KOPT-K1 (cell line): ENCODE measurements around the gene TIAM1.
"Not testable (repeated sequence)": the region's sequence is repeated elsewhere in the genome, so short reads cannot be mapped to it uniquely, and the experiment has no call there.

Source experiments
- H3K27ac ChIP-seq: fragments of 200-600 bp; sonication (generic); 2 replicates; pipeline ENCODE4 v1.5.1; 2016; ENCODE audit warnings: antibody characterized with exemption, mild to moderate bottlenecking, low read depth, low read length; ENCODE audit not compliant: poor library complexity, severe bottlenecking
- H3K36me3 ChIP-seq: fragments of 200-600 bp; sonication (generic); 2 replicates; pipeline ENCODE4 v1.5.1; 2017; ENCODE audit warnings: antibody characterized with exemption, mild to moderate bottlenecking, low read length, moderate library complexity; ENCODE audit not compliant: insufficient read depth
- H3K9me3 ChIP-seq: fragments of 200-600 bp; sonication (generic); 2 replicates; pipeline ENCODE4 v1.5.1; 2017; ENCODE audit warnings: antibody characterized with exemption, low read length, mild to moderate bottlenecking; ENCODE audit not compliant: insufficient read depth, poor library complexity, severe bottlenecking

The TIAM1 gene

GRCh38 chr21:31248598-31248997 is 95.5 kb downstream of the TIAM1 start:
- Histone ChIP-seq H3K9me3 (peaks cover 11% of the 10 kb centered on the region), H3K36me3 (peaks cover 5% of the 10 kb centered on the region; the same call in 1 of the 2 replicates), H3K27ac (no peak overlapping the region)

- no peak overlapping the region for H3K27ac ChIP-seq
- H3K9me3 ChIP-seq = peaks cover 42% of the 10 kb centered on the region
- H3K36me3 ChIP-seq = peaks cover 10% of the 10 kb centered on the region; the same call in 1 of the 2 replicates
Observed at GRCh38 chr21:31243611-31244010, 100.5 kb downstream of the TIAM1 start.

GRCh38 chr21:31236528-31236927 is 107.5 kb downstream of the TIAM1 start:
- H3K36me3 ChIP-seq = peaks cover 5% of the 10 kb centered on the region; the same call in 1 of the 2 replicates
- no peak overlapping the region for H3K27ac ChIP-seq
- H3K9me3 ChIP-seq = peaks cover 18% of the 10 kb centered on the region

- peaks cover 12% of the 10 kb centered on the region for H3K9me3 ChIP-seq
- peaks cover 5% of the 10 kb centered on the region; the same call in 1 of the 2 replicates for H3K36me3 ChIP-seq
- H3K27ac ChIP-seq = no peak overlapping the region
Observed at GRCh38 chr21:31235671-31236450, 108.2 kb downstream of the TIAM1 start.

- Histone ChIP-seq H3K36me3 (no peaks in the 10 kb centered on the region), H3K9me3 (peaks cover 3% of the 10 kb centered on the region), H3K27ac (no peak overlapping the region)
Observed at GRCh38 chr21:31234936-31235335, 109.1 kb downstream of the TIAM1 start.

- no peak overlapping the region for H3K27ac ChIP-seq
- no peaks in the 10 kb centered on the region for H3K36me3 ChIP-seq
- H3K9me3 ChIP-seq = no peaks in the 10 kb centered on the region
Observed at GRCh38 chr21:31233711-31234110, 110.3 kb downstream of the TIAM1 start.

GRCh38 chr21:31232344-31232743 is 111.7 kb downstream of the TIAM1 start:
- no peaks in the 10 kb centered on the region for H3K9me3 ChIP-seq
- H3K27ac ChIP-seq = no peak overlapping the region
- no peaks in the 10 kb centered on the region for H3K36me3 ChIP-seq

- Histone ChIP-seq H3K36me3 (no peaks in the 10 kb centered on the region), H3K9me3 (no peaks in the 10 kb centered on the region), H3K27ac (no peak overlapping the region)
Observed at GRCh38 chr21:31230937-31231336, 113.1 kb downstream of the TIAM1 start.

- not testable (repeated sequence) for H3K27ac ChIP-seq, H3K9me3 ChIP-seq, H3K36me3 ChIP-seq
Observed at GRCh38 chr21:31228723-31229122, 115.3 kb downstream of the TIAM1 start.

- Histone ChIP-seq H3K36me3 (no peaks in the 10 kb centered on the region), H3K27ac (no peak overlapping the region), H3K9me3 (no peaks in the 10 kb centered on the region)
Observed at GRCh38 chr21:31225713-31226112, 118.3 kb downstream of the TIAM1 start.

- Histone ChIP-seq H3K27ac (no peak overlapping the region), H3K36me3 (no peaks in the 10 kb centered on the region), H3K9me3 (no peaks in the 10 kb centered on the region)
Observed at GRCh38 chr21:31222142-31222541, 121.9 kb downstream of the TIAM1 start.

GRCh38 chr21:31221043-31221442 is 123.0 kb downstream of the TIAM1 start:
- Histone ChIP-seq H3K9me3 (no peaks in the 10 kb centered on the region), H3K27ac (no peak overlapping the region), H3K36me3 (no peaks in the 10 kb centered on the region)

- H3K9me3 ChIP-seq = no peaks in the 10 kb centered on the region
- no peak overlapping the region for H3K27ac ChIP-seq
- H3K36me3 ChIP-seq = no peaks in the 10 kb centered on the region
Observed at GRCh38 chr21:31220575-31220974, 123.5 kb downstream of the TIAM1 start.

GRCh38 chr21:31218830-31219608 is 125.0 kb downstream of the TIAM1 start:
- H3K9me3 ChIP-seq = no peaks in the 10 kb centered on the region
- no peak overlapping the region for H3K27ac ChIP-seq
- H3K36me3 ChIP-seq = no peaks in the 10 kb centered on the region

GRCh38 chr21:31216206-31216605 is 127.9 kb downstream of the TIAM1 start:
- H3K36me3 ChIP-seq = no peaks in the 10 kb centered on the region
- no peak overlapping the region for H3K27ac ChIP-seq
- no peaks in the 10 kb centered on the region for H3K9me3 ChIP-seq
